Measurements from ENCODE around the gene ZPBP2. TPM values are rescaled to one million over a fixed set of nuclear protein-coding genes. Genes with fewer than 3 reads are reported as not detected.

The ZPBP2 gene
- total and polyA plus RNA-seq, 2 donors (not counting 1 experiment from before 2014, with no cell fraction given): not detected

DNA sequence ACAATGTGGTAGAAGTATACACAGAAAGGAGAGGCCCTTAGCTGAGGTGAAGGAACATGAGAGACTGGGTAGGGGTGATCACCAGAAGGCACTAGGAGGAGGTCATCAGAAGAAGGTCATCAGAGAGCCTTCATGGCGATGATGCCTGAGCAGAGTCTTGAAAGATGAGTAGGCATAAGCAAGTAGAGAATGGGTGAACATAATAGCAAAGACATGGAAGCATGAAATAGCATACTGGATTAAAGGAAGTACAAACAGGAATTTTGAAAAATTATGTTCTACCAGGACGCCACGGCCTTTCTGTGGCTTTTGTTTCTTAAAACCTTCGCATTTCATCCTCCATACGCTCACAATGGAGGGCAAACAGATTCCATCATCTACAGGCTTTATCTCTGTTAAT is 6.8 kb upstream of the ZPBP2 start:
- H3K4me2 ChIP-seq (ENCODE audit: extremely low read depth, insufficient read depth, low read length): no peak overlapping the region
- TF ChIP-seq EZH2 (IDR thresholded peaks at IDR 0.05; ENCODE audit: low read length, missing control alignments): no peak
- TF ChIP-seq, protein P1, sequence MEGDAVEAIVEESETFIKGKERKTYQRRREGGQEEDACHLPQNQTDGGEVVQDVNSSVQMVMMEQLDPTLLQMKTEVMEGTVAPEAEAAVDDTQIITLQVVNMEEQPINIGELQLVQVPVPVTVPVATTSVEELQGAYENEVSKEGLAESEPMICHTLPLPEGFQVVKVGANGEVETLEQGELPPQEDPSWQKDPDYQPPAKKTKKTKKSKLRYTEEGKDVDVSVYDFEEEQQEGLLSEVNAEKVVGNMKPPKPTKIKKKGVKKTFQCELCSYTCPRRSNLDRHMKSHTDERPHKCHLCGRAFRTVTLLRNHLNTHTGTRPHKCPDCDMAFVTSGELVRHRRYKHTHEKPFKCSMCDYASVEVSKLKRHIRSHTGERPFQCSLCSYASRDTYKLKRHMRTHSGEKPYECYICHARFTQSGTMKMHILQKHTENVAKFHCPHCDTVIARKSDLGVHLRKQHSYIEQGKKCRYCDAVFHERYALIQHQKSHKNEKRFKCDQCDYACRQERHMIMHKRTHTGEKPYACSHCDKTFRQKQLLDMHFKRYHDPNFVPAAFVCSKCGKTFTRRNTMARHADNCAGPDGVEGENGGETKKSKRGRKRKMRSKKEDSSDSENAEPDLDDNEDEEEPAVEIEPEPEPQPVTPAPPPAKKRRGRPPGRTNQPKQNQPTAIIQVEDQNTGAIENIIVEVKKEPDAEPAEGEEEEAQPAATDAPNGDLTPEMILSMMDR (conservative IDR thresholded peaks at IDR 0.05 in 1 of 2, IDR thresholded peaks at IDR 0.05 in 1 of 2; ENCODE audit: low read depth in 1 of 2, low read length in 2 of 2): no peak
- H3K79me2 ChIP-seq (ENCODE audit: control insufficient read depth, insufficient read depth, low read length): no peaks in the 10 kb centered on the region
- H4K20me1 ChIP-seq (ENCODE audit: control insufficient read depth, extremely low read depth, insufficient read depth, low read length): no peaks in the 10 kb centered on the region
- no peaks in the 10 kb centered on the region for H3K9me3 ChIP-seq (ENCODE audit: control insufficient read depth, insufficient read depth, low read depth, low read length)
- no peaks in the 10 kb centered on the region for H3K4me1 ChIP-seq (ENCODE audit: control insufficient read depth, extremely low read depth, insufficient read depth, low read length)
- H3K27me3 ChIP-seq (ENCODE audit: control insufficient read depth, insufficient read depth, low read length): peaks cover 29% of the 10 kb centered on the region
- H3K27ac ChIP-seq (ENCODE audit: insufficient read depth, low read length): no peak overlapping the region
- H3K4me3 ChIP-seq (replicated peaks in 1 of 4; ENCODE audit: control extremely low read depth in 1 of 4, insufficient read depth in 1 of 4, low read depth in 3 of 4, low read length in 4 of 4): no peak overlapping the region
- no peak overlapping the region for H2AFZ ChIP-seq (ENCODE audit: low read length)
- DNase-seq (ENCODE audit: low read depth in 2 of 2): no peak
- no peak overlapping the region for H3K9ac ChIP-seq (ENCODE audit: insufficient read depth, low read length)
- no peaks in the 10 kb centered on the region for H3K36me3 ChIP-seq (ENCODE audit: control insufficient read depth, insufficient read depth, low read length)

DNA sequence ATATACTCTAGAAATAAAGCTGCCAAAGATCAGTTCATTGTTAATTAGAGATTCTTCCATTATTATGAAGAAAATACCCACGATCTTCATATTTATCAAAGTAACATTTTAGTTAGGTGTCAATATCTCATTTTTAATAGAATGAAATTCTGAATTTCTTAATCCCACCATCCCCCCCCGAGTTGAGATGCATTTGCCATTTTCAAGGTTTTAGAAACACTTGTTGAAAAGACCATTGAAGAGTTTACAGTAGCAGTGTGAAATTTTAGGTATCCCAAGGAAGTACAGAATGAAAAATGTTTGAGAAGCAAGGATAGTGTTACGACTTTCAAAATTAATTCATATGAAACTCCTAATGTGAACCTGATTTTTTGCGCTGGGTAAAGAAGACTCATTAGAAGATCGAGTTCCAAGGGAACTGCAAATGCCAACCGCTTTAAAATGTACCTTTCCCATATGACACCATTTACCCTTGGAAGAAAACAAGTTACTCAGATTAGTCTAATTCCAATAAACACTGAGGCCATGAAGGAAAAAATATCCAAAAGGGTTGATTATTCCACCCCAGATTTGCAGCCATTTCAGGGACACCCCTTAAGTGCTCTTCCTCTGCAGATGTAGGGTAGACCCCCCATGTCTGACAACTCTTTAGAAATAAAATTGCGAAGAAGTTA is 4.6 kb upstream of the ZPBP2 start:
- Histone ChIP-seq H3K4me2 (ENCODE audit: extremely low read depth, insufficient read depth, low read length) (no peak overlapping the region), H3K9me3 (ENCODE audit: control insufficient read depth, insufficient read depth, low read depth, low read length) (no peaks in the 10 kb centered on the region)

DNA sequence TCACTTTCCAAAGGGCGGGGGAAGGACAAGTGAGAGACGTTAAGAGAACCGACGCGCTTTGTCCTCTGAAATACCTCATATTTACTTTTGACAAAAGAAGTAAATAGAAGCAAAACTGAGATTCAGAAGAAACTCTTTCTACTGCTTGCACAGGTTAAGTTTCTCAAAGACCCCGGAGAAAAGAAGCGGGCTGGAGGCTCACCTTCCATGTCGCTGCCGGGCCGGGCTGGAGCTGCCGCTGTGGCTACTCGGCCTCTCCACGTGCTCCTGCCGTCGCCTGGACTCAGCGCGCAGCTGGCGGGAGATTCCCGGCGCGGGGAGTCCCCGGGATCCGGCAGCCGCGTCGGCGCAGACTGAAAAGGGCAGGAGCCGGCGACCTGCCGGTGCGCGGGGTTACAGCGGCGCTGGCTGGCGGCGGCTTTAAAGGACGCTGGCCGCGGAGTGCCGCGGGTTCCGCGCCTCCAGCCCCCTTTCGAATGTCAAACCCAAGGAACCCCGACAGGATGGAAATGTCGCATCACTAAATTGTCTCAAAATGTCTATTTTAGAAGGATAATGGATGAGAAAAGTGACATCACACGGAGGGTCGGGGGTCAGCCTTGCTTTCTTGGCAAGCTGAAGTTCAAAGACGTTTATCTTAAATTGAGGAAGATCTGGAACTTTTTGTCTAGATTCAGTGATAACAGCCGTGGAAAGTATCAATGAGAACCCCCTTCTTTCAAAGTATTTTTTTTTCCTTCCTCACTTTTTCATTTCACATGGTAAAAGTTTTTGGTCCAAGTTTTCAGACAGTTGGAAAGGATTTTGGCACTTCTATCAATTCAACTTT is 3.9 kb upstream of the ZPBP2 start, which contains the start of gene IKZF3:
Gene IKZF3, minus strand, starts transcription at position 395 of the 829 bp plus-strand sequence. Its CDS starts 186 bp downstream, at position 209.
- peaks cover 52% of the 10 kb centered on the region for H3K27me3 ChIP-seq (ENCODE audit: control insufficient read depth, insufficient read depth, low read length)
- H4K20me1 ChIP-seq (ENCODE audit: control insufficient read depth, extremely low read depth, insufficient read depth, low read length): no peaks in the 10 kb centered on the region
- H3K4me1 ChIP-seq (ENCODE audit: control insufficient read depth, extremely low read depth, insufficient read depth, low read length): no peaks in the 10 kb centered on the region
- no peak within 1 kb of the TSS for H3K9ac ChIP-seq (ENCODE audit: insufficient read depth, low read length)
- no peaks in the 10 kb centered on the region for H3K9me3 ChIP-seq (ENCODE audit: control insufficient read depth, insufficient read depth, low read depth, low read length)
- H3K79me2 ChIP-seq (ENCODE audit: control insufficient read depth, insufficient read depth, low read length): no peaks in the 10 kb centered on the region
- TF ChIP-seq, protein P1 (conservative IDR thresholded peaks at IDR 0.05 in 1 of 2, IDR thresholded peaks at IDR 0.05 in 1 of 2; ENCODE audit: low read depth in 1 of 2, low read length in 2 of 2): no peak
- TF ChIP-seq EZH2 (IDR thresholded peaks at IDR 0.05; ENCODE audit: low read length, missing control alignments): peak; percentile 75
- H3K36me3 ChIP-seq (ENCODE audit: control insufficient read depth, insufficient read depth, low read length): no peaks in the 10 kb centered on the region
- no peak within 1 kb of the TSS for H2AFZ ChIP-seq (ENCODE audit: low read length)
- H3K27ac ChIP-seq (ENCODE audit: insufficient read depth, low read length): no peak within 1 kb of the TSS
- peak; percentile 5 for DNase-seq (ENCODE audit: low read depth in 2 of 2)
- no peak within 1 kb of the TSS for H3K4me3 ChIP-seq (replicated peaks in 1 of 4; ENCODE audit: control extremely low read depth in 1 of 4, insufficient read depth in 1 of 4, low read depth in 3 of 4, low read length in 4 of 4)
- H3K4me2 ChIP-seq (ENCODE audit: extremely low read depth, insufficient read depth, low read length): peak within 1 kb of the TSS; percentile 25

More for the DNA sequence above, 4.6 kb upstream of the ZPBP2 start:
- H3K27me3 ChIP-seq (ENCODE audit: control insufficient read depth, insufficient read depth, low read length): peaks cover 48% of the 10 kb centered on the region
- no peaks in the 10 kb centered on the region for H3K79me2 ChIP-seq (ENCODE audit: control insufficient read depth, insufficient read depth, low read length)
- TF ChIP-seq EZH2 (IDR thresholded peaks at IDR 0.05; ENCODE audit: low read length, missing control alignments): no peak
- TF ChIP-seq, protein P1 (conservative IDR thresholded peaks at IDR 0.05 in 1 of 2, IDR thresholded peaks at IDR 0.05 in 1 of 2; ENCODE audit: low read depth in 1 of 2, low read length in 2 of 2): no peak
- H3K4me3 ChIP-seq (replicated peaks in 1 of 4; ENCODE audit: control extremely low read depth in 1 of 4, insufficient read depth in 1 of 4, low read depth in 3 of 4, low read length in 4 of 4): no peak overlapping the region
- no peak overlapping the region for H3K27ac ChIP-seq (ENCODE audit: insufficient read depth, low read length)
- no peak overlapping the region for H2AFZ ChIP-seq (ENCODE audit: low read length)
- H3K36me3 ChIP-seq (ENCODE audit: control insufficient read depth, insufficient read depth, low read length): no peaks in the 10 kb centered on the region
- H3K4me1 ChIP-seq (ENCODE audit: control insufficient read depth, extremely low read depth, insufficient read depth, low read length): no peaks in the 10 kb centered on the region
- no peak for DNase-seq (ENCODE audit: low read depth in 2 of 2)
- H3K9ac ChIP-seq (ENCODE audit: insufficient read depth, low read length): no peak overlapping the region
- H4K20me1 ChIP-seq (ENCODE audit: control insufficient read depth, extremely low read depth, insufficient read depth, low read length): no peaks in the 10 kb centered on the region

All from fibroblast of lung (primary cell).